Thyroid gland (tissue), 4 donors: ENCODE results near the gene PRKG2.

Experiments used
- CTCF ChIP-seq, 6 experiments: fragments of 200-600 bp in 3 of 6; fragments of 450-650 bp in 3 of 6; sonication (generic) in 3 of 6; IDR thresholded peaks; one replicate each; pipeline ENCODE4 v1.5.1; 2016 to 2019; ENCODE audit warnings: antibody characterized with exemption in 6 of 6, mild to moderate bottlenecking in 2 of 6, inconsistent platforms in 1 of 6, moderate library complexity in 1 of 6
- POLR2A ChIP-seq, 2 donors: fragments of 450-650 bp; IDR thresholded peaks; one replicate each; pipeline ENCODE4 v1.6.1; 2017; ENCODE audit warnings: antibody characterized with exemption in 2 of 2, mild to moderate bottlenecking in 2 of 2, moderate library complexity in 1 of 2

- TF ChIP-seq CTCF (IDR thresholded peaks at IDR 0.05) = no peak
- TF ChIP-seq POLR2A (IDR thresholded peaks at IDR 0.05) = no peak
Observed at GRCh38 chr4:81255524-81255923, 40.5 kb upstream of the PRKG2 start.
